Astrocyte (in vitro differentiated cells and primary cell): Measurements from ENCODE around the gene ACKR3. TPM values are rescaled to one million over a fixed set of nuclear protein-coding genes. Genes with fewer than 3 reads are reported as not detected.

Experiments
- DNase-seq: peaks from one replicate; pipeline ENCODE4 v3.0.0-alpha.2; 2010; ENCODE audit warnings: low read depth
- FAIRE-seq: peaks from 2 replicates; lab custom pipeline; 2011; peaks lifted over from hg19 to GRCh38; lab: Jason Lieb, UNC
- H2AFZ ChIP-seq: 2 replicates; pipeline ENCODE4 v1.6.0; 2012; ENCODE audit warnings: low read depth, low read length, inconsistent platforms
- H3K27ac ChIP-seq: 2 replicates; pipeline ENCODE4 v1.5.1; 2011; ENCODE audit warnings: low read depth, low read length, inconsistent platforms
- H3K27me3 ChIP-seq: 2 replicates; pipeline ENCODE4 v1.6.0; 2011; ENCODE audit warnings: low read length, inconsistent platforms; ENCODE audit not compliant: insufficient read depth
- H3K36me3 ChIP-seq: 2 replicates; pipeline ENCODE4 v1.5.1; 2011; ENCODE audit warnings: low read length, inconsistent platforms; ENCODE audit not compliant: insufficient read depth
- H3K4me1 ChIP-seq: 2 replicates; pipeline ENCODE4 v1.5.1; 2011; ENCODE audit warnings: low read length, inconsistent platforms; ENCODE audit not compliant: insufficient read depth
- H3K4me2 ChIP-seq: 2 replicates; pipeline ENCODE4 v1.6.0; 2012; ENCODE audit warnings: low read length, inconsistent platforms
- H3K4me3 ChIP-seq: 2 replicates; pipeline ENCODE4 v1.5.1; 2011; ENCODE audit warnings: low read depth, mild to moderate bottlenecking, low read length, inconsistent platforms; ENCODE audit not compliant: insufficient read depth
- H3K79me2 ChIP-seq: 2 replicates; pipeline ENCODE4 v1.6.0; 2012; ENCODE audit warnings: mild to moderate bottlenecking, low read length, inconsistent platforms; ENCODE audit not compliant: insufficient read depth
- H3K9ac ChIP-seq: 2 replicates; pipeline ENCODE4 v1.6.0; 2012; ENCODE audit warnings: mild to moderate bottlenecking, low read length, inconsistent platforms
- H3K9me3 ChIP-seq: 2 replicates; pipeline ENCODE4 v1.5.1; 2012; ENCODE audit warnings: low read depth, mild to moderate bottlenecking, low read length, inconsistent platforms; ENCODE audit not compliant: insufficient read depth
- H4K20me1 ChIP-seq: 2 replicates; pipeline ENCODE4 v1.6.0; 2012; ENCODE audit warnings: low read length, inconsistent platforms; ENCODE audit not compliant: insufficient read depth
- H3K27ac Mint-ChIP-seq: one replicate; pipeline ENCODE4 v1.8.0; 2021; ENCODE audit warnings: mild to moderate bottlenecking, mixed read lengths; ENCODE audit not compliant: unreplicated experiment
- H3K27me3 Mint-ChIP-seq: one replicate; pipeline ENCODE4 v1.8.0; 2021; ENCODE audit warnings: low read depth, mixed read lengths; ENCODE audit not compliant: unreplicated experiment
- H3K36me3 Mint-ChIP-seq: one replicate; pipeline ENCODE4 v1.8.0; 2021; ENCODE audit warnings: low read depth, mixed read lengths; ENCODE audit not compliant: unreplicated experiment
- H3K4me1 Mint-ChIP-seq: one replicate; pipeline ENCODE4 v1.8.0; 2021; ENCODE audit warnings: low read depth, mixed read lengths; ENCODE audit not compliant: unreplicated experiment
- H3K4me3 Mint-ChIP-seq: one replicate; pipeline ENCODE4 v1.8.0; 2021; ENCODE audit warnings: mild to moderate bottlenecking, moderate library complexity, mixed read lengths; ENCODE audit not compliant: unreplicated experiment
- H3K9me3 Mint-ChIP-seq: one replicate; pipeline ENCODE4 v1.8.0; 2021; ENCODE audit warnings: mild to moderate bottlenecking, mixed read lengths; ENCODE audit not compliant: unreplicated experiment
- EZH2 ChIP-seq: IDR thresholded peaks from 2 replicates; pipeline ENCODE4 v1.6.1; 2012; ENCODE audit warnings: mild to moderate bottlenecking, low read length, inconsistent platforms; ENCODE audit not compliant: insufficient read depth
- total RNA-seq: library from RNA; stranded (reverse); gene quantifications from 2 replicates; pipeline ENCODE4 v1.2.1, GENCODE V29; 2021
- TF ChIP-seq, protein P1 (sequence below): IDR thresholded peaks from 2 replicates; pipeline ENCODE4 v1.5.1; 2011; ENCODE audit warnings: low read depth, mild to moderate bottlenecking, inconsistent platforms, low read length, moderate library complexity; ENCODE audit not compliant: insufficient read depth

The ACKR3 gene
- total RNA-seq, 1 donor from 2014 or later, result 72.7 TPM

DNA sequence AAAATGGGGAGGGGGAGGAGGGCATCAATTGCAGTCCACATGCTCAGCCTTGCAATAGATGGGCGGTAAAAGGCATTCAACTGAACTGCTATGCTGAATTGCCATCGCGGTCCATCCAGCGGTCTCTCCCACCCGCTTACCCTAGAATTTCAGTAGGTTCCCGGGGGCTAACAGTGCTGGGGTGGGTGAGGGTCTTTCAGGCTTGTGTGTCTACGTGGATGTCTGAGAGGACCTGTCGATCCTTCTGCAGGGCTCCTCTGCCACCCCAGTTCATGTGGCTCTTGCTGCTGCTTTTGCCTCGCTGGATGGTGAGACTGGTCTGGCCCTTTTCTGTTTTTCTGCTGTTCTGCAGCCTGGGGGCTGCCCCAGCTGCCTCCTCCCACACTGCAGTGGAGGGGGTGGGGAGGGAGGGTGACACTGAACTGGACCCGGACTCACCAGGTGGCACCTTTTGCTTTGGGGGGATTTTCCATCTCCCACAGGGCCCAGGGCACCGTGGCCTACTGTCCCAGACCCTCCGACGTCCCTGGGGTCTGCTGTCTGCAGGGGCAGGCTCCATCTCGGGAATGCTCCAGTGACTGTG is 14.1 kb downstream of the ACKR3 start:
- Mint-ChIP-seq H3K27me3 (peaks cover 7% of the 10 kb centered on the region), H3K27ac (no peak overlapping the region), H3K9me3 (peaks cover 6% of the 10 kb centered on the region), H3K4me1 (peaks cover 9% of the 10 kb centered on the region), H3K4me3 (no peak overlapping the region), H3K36me3 (peaks cover 39% of the 10 kb centered on the region)
- Histone ChIP-seq H3K36me3 (no peaks in the 10 kb centered on the region), H3K27me3 (peaks cover 2% of the 10 kb centered on the region), H3K4me3 (no peak overlapping the region), H3K9ac (no peak overlapping the region), H3K9me3 (no peaks in the 10 kb centered on the region), H3K4me2 (no peak overlapping the region), H2AFZ (no peak overlapping the region), H3K27ac (no peak overlapping the region), H3K79me2 (peaks cover 16% of the 10 kb centered on the region), H4K20me1 (peaks cover 7% of the 10 kb centered on the region), H3K4me1 (peaks cover 7% of the 10 kb centered on the region)
- TF ChIP-seq, protein P1, sequence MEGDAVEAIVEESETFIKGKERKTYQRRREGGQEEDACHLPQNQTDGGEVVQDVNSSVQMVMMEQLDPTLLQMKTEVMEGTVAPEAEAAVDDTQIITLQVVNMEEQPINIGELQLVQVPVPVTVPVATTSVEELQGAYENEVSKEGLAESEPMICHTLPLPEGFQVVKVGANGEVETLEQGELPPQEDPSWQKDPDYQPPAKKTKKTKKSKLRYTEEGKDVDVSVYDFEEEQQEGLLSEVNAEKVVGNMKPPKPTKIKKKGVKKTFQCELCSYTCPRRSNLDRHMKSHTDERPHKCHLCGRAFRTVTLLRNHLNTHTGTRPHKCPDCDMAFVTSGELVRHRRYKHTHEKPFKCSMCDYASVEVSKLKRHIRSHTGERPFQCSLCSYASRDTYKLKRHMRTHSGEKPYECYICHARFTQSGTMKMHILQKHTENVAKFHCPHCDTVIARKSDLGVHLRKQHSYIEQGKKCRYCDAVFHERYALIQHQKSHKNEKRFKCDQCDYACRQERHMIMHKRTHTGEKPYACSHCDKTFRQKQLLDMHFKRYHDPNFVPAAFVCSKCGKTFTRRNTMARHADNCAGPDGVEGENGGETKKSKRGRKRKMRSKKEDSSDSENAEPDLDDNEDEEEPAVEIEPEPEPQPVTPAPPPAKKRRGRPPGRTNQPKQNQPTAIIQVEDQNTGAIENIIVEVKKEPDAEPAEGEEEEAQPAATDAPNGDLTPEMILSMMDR, result no peak
- TF ChIP-seq EZH2, result no peak
- FAIRE-seq (no peak), DNase-seq (no peak)

- no peak overlapping the region for H3K4me3 ChIP-seq
- H3K36me3 ChIP-seq, result no peaks in the 10 kb centered on the region
- H3K9me3 ChIP-seq, result no peaks in the 10 kb centered on the region
- FAIRE-seq (no peak), DNase-seq (no peak)
- H4K20me1 ChIP-seq, result no peaks in the 10 kb centered on the region
- no peak overlapping the region for H3K4me2 ChIP-seq
- no peak overlapping the region for H3K4me3 Mint-ChIP-seq
- no peak for TF ChIP-seq EZH2
- TF ChIP-seq, protein P1, result no peak
- no peak overlapping the region for H3K27ac Mint-ChIP-seq
- peaks cover 33% of the 10 kb centered on the region for H3K36me3 Mint-ChIP-seq
- peaks cover 2% of the 10 kb centered on the region for H3K27me3 ChIP-seq
- H3K79me2 ChIP-seq, result peaks cover 5% of the 10 kb centered on the region
- peaks cover 6% of the 10 kb centered on the region for H3K9me3 Mint-ChIP-seq
- H3K27me3 Mint-ChIP-seq, result peaks cover 7% of the 10 kb centered on the region
- H3K4me1 ChIP-seq, result peaks cover 7% of the 10 kb centered on the region
- peaks cover under 1% of the 10 kb centered on the region for H3K4me1 Mint-ChIP-seq
- H3K27ac ChIP-seq, result no peak overlapping the region
- no peak overlapping the region for H2AFZ ChIP-seq
- H3K9ac ChIP-seq, result no peak overlapping the region
Measured at GRCh38 chr2:236584521-236585384, 15.1 kb downstream of the ACKR3 start.

DNA sequence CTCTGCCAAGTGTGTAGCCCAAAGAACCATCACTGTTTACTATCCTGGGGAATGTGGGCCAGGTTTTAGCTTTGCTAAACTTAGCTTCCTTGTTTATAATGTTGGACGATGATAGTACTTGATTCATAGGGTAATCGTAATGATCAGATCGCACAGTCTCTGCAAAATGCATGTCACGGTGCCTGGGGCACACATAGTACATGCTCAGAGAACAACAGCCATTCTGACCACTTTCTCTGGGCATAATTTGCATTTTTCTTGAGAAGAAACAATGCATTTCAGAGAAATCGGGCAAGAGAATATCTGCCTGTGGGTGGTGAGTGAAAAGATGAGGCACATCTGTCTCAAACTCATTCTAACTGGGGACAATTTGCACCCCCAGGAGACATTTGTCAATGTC is 16.3 kb downstream of the ACKR3 start:
- H3K4me3 ChIP-seq, result no peak overlapping the region
- H3K79me2 ChIP-seq, result no peaks in the 10 kb centered on the region
- no peak for DNase-seq
- Mint-ChIP-seq H3K4me3 (no peak overlapping the region), H3K27me3 (peaks cover 7% of the 10 kb centered on the region), H3K9me3 (peaks cover 6% of the 10 kb centered on the region), H3K4me1 (no peaks in the 10 kb centered on the region), H3K36me3 (peaks cover 20% of the 10 kb centered on the region), H3K27ac (no peak overlapping the region)
- TF ChIP-seq, protein P1, result no peak
- no peak for TF ChIP-seq EZH2
- H3K4me2 ChIP-seq, result no peak overlapping the region
- no peak for FAIRE-seq
- no peak overlapping the region for H3K27ac ChIP-seq
- no peak overlapping the region for H2AFZ ChIP-seq
- H3K27me3 ChIP-seq, result peaks cover 2% of the 10 kb centered on the region
- no peaks in the 10 kb centered on the region for H3K36me3 ChIP-seq
- peaks cover 7% of the 10 kb centered on the region for H3K4me1 ChIP-seq
- H4K20me1 ChIP-seq, result no peaks in the 10 kb centered on the region
- no peak overlapping the region for H3K9ac ChIP-seq
- no peaks in the 10 kb centered on the region for H3K9me3 ChIP-seq
